ENCODE measurements around the gene THBS2.
"Not testable (repeated sequence)": the region's sequence is repeated elsewhere in the genome, so short reads cannot be mapped to it uniquely, and the experiment has no call there.

GRCh38 chr6:169298626-169299025 is 45.0 kb upstream of the THBS2 start:
- TF ChIP-seq CTCF, POLR2A (IDR thresholded peaks at IDR 0.05): not testable (repeated sequence)

All from Peyer's patch (tissue), 4 donors.